SU-DHL-6 (cell line): ENCODE data around the gene PVALEF.

ENCODE experiments used
- H2AFZ ChIP-seq: fragments of 200-600 bp; sonication (generic); 2 replicates; pipeline ENCODE4 v1.6.1; 2014; ENCODE audit warnings: low read depth, mild to moderate bottlenecking, moderate library complexity, mixed read lengths, antibody characterized with exemption, low read length; ENCODE audit not compliant: severe bottlenecking
- H3F3A ChIP-seq: fragments of 200-600 bp; shearing (Covaris generic); 2 replicates; pipeline ENCODE4 v1.6.0; 2016; ENCODE audit warnings: antibody characterized with exemption, mild to moderate bottlenecking; ENCODE audit not compliant: insufficient read depth
- H3K27ac ChIP-seq: fragments of 200-600 bp; sonication (generic); 2 replicates; pipeline ENCODE4 v1.5.1; 2016; ENCODE audit warnings: low read depth, mild to moderate bottlenecking, low read length, moderate library complexity, mixed read lengths
- H3K27me3 ChIP-seq: fragments of 200-600 bp; sonication (generic), shearing (Covaris generic); 2 replicates; pipeline ENCODE4 v1.6.0; 2014; ENCODE audit warnings: mild to moderate bottlenecking, low read length
- H3K36me3 ChIP-seq: fragments of 200-600 bp; sonication (generic); 2 replicates; pipeline ENCODE4 v1.6.1; 2014; ENCODE audit warnings: mild to moderate bottlenecking, low read length, mixed read lengths
- H3K4me2 ChIP-seq: fragments of 300-600, 200-600 bp; shearing (Covaris generic), sonication (generic); 2 replicates; pipeline ENCODE4 v1.6.0; 2014; ENCODE audit warnings: low read length, low read depth, mild to moderate bottlenecking; ENCODE audit not compliant: poor library complexity, severe bottlenecking
- H3K4me3 ChIP-seq: fragments of 200-600 bp; sonication (generic); 2 replicates; pipeline ENCODE4 v1.5.1; 2014; ENCODE audit warnings: antibody characterized with exemption, low read length, mild to moderate bottlenecking, mixed read lengths; ENCODE audit not compliant: insufficient read depth, poor library complexity, severe bottlenecking
- H3K79me2 ChIP-seq: fragments of 200-600 bp; sonication (generic); 2 replicates; pipeline ENCODE4 v1.6.1; 2014; ENCODE audit warnings: mild to moderate bottlenecking, low read length, moderate library complexity; ENCODE audit not compliant: insufficient read depth
- H3K9ac ChIP-seq: fragments of 200-600 bp; sonication (generic); 2 replicates; pipeline ENCODE4 v1.7.0; 2014; ENCODE audit warnings: mild to moderate bottlenecking, low read length
- H3K9me2 ChIP-seq: fragments of 200-600 bp; sonication (generic); replicated peaks from 2 replicates; pipeline ENCODE4 v1.6.1; 2014; ENCODE audit warnings: low read length; ENCODE audit not compliant: insufficient read depth
- H3K9me3 ChIP-seq: fragments of 200-600 bp; sonication (generic); 2 replicates; pipeline ENCODE4 v1.6.1; 2014; ENCODE audit warnings: low read length, mixed read lengths; ENCODE audit not compliant: insufficient read depth
- H4K20me1 ChIP-seq: fragments of 200-600 bp; sonication (generic); 2 replicates; pipeline ENCODE4 v1.6.1; 2014; ENCODE audit warnings: low read depth, mild to moderate bottlenecking, antibody characterized with exemption, low read length, moderate library complexity, mixed read lengths
- CTCF ChIP-seq: fragments of 200-600 bp; sonication (generic); IDR thresholded peaks from one replicate; pipeline ENCODE4 v1.5.1; 2017; ENCODE audit warnings: antibody characterized with exemption, mild to moderate bottlenecking, low read length, moderate library complexity; ENCODE audit not compliant: insufficient read depth, poor library complexity, severe bottlenecking
- EZH2phosphoT487 ChIP-seq: fragments of 200-600 bp; sonication (generic), shearing (Covaris generic); conservative IDR thresholded peaks from 2 replicates; pipeline ENCODE4 v1.6.1; 2018; ENCODE audit warnings: mild to moderate bottlenecking, antibody characterized with exemption, low read length, moderate library complexity, mixed read lengths

The PVALEF gene

DNA sequence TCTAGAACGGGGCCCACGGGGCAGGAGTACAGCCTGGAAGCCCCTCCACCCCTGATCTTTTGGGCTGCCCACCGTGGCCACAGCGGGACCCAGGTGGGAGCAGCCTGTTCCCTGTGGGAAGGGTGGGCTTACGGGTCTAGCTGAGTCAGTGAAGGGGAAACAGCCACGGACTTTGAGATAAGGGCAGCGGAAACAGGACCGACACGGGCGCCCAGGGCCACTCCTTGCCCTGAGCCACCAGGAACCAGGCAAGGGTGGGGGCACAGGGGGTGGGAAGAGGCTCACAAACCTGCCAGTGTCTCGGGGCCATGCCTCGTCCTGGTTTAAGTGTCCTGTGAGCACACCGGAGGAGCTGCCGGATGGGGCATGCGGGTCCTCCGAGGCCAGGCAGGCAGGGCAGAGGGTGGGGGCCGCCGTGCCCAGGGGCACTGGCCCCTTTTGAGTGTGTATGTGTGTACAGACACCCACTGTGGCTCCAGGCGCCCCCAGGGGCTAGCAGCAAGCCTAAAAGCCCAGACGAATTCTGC is 47.6 kb upstream of the PVALEF start:
- Histone ChIP-seq H4K20me1 (no peaks in the 10 kb centered on the region), H3K36me3 (no peaks in the 10 kb centered on the region), H3F3A (no peaks in the 10 kb centered on the region), H3K79me2 (no peaks in the 10 kb centered on the region), H3K9ac (no peak overlapping the region), H3K27ac (no peak overlapping the region), H3K27me3 (no peaks in the 10 kb centered on the region), H2AFZ (no peak overlapping the region), H3K4me2 (no peak overlapping the region), H3K4me3 (no peak overlapping the region), H3K9me3 (no peaks in the 10 kb centered on the region), H3K9me2 (no peaks in the 10 kb centered on the region)
- TF ChIP-seq CTCF = no peak
- TF ChIP-seq EZH2phosphoT487 = no peak

DNA sequence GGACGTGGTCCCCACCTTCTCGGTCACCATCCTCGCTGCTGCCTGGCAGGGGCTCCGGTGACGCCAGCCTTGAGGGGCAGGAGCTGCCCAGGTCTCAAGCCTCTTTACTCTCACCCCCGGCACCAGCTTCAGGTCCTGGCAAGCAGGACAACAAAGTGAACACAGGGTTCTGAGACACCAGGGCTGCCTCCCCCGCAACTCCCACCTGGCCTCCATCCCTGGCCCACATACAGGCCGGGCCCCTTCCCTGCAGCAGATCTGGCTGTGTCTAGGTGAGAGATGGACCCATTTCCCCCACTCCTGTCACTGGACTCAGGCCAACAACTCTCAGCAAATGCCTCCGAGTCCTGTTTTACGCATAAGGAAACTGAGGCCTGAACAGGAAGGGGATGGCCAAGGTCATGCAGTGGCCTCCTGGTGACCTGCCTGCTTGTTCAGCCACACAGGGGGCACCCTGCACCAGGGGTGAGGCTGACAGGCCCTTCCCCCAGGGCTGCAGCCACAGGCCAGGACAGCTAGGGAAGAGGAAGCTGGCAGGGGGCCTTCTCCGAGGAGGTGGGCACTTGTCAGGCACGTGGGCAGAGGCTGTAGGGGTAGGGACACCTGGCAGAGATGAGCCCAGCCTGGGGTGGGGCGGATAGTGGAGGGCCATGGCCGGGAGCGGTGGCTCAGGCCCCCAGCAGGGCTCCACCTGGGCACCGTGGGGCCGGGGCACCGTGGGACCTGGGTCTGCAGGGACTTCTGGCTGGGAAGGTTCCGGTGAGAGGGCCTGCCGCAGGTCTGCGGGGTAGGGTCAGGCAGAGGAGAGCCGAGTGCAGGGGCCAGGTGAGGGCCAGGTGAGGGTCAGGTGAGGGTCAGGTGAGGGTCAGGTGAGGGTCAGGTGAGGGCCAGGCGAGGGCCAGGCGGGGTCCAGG is 46.7 kb upstream of the PVALEF start:
- no peak overlapping the region for H3K4me2 ChIP-seq
- H3F3A ChIP-seq = no peaks in the 10 kb centered on the region
- H3K4me3 ChIP-seq = no peak overlapping the region
- no peaks in the 10 kb centered on the region for H3K36me3 ChIP-seq
- H3K27ac ChIP-seq = no peak overlapping the region
- H4K20me1 ChIP-seq = no peaks in the 10 kb centered on the region
- H3K27me3 ChIP-seq = no peaks in the 10 kb centered on the region
- no peaks in the 10 kb centered on the region for H3K9me2 ChIP-seq
- H2AFZ ChIP-seq = no peak overlapping the region
- H3K79me2 ChIP-seq = no peaks in the 10 kb centered on the region
- H3K9me3 ChIP-seq = no peaks in the 10 kb centered on the region
- no peak overlapping the region for H3K9ac ChIP-seq
- no peak for TF ChIP-seq EZH2phosphoT487

DNA sequence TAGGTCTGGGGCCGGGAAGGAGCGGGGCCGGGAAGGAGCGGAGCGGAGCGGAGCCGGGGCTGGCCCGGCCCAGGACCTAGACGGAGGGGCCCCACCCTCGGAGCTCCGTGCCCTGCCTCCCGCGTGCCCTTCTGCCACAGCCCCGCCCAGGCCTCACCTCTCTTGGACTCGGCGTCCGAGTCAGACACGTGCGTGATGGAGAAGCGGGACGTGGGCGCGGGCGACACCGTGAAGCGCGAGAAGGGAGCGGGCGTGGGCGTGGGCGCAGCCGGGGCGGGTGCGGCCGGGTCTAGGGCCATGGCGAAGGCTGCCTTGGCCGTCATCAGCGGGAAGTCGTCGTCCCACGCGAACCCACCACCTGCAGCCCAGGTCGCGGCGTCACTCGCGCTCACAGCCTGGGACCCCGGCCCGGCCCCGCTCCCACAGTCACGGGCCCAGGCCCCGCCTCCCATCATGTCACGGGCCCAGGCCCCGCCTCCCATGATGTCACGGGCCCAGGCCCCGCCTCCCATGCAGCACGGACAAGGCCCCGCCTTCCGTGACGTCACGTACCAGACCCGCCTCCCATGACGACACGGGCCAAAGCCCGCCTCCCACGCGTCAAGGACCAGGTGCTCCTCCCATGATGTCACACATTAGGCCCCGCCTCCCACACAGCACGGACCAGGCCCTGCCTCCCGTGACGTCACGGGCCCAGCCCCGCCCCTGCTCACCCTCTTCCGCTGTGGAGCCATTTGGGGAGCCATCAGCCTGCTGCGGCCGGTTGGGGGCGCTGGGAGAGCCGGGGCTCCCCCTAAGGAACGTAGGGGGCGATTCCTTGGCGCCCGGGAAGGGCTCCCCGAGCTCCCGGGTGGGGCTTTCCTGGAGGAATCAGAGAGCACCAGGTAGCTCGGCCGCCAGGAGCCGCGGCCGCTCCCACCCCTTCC is 45.8 kb upstream of the PVALEF start:
- Histone ChIP-seq H2AFZ (no peak overlapping the region), H3K27ac (no peak overlapping the region), H3K27me3 (no peaks in the 10 kb centered on the region), H3K36me3 (no peaks in the 10 kb centered on the region), H4K20me1 (no peaks in the 10 kb centered on the region), H3K9ac (no peak overlapping the region), H3K4me2 (no peak overlapping the region), H3K9me3 (no peaks in the 10 kb centered on the region), H3F3A (no peaks in the 10 kb centered on the region), H3K9me2 (no peaks in the 10 kb centered on the region), H3K79me2 (no peaks in the 10 kb centered on the region), H3K4me3 (no peak overlapping the region)
- TF ChIP-seq CTCF (no peak), EZH2phosphoT487 (no peak)
